PC-9 (cell line): ENCODE data around the gene MTG2. TPM values are rescaled to one million over a fixed set of nuclear protein-coding genes. Genes with fewer than 3 reads are reported as not detected.

Source experiments
- BruUV-seq: library from RNA; stranded (reverse); fragments of 400-500 nt; replicated peaks from 2 replicates; lab custom pipeline; 2021; lab: Mats Ljungman, UMichigan
- CTCF ChIA-PET: fragments of 300-600 bp; sonication (Branson Sonifier 250); formaldehyde crosslinking; loops from one replicate; lab custom pipeline; 2022; ENCODE audit warnings: antibody characterized with exemption; lab: Charles Lee
- POLR2A ChIA-PET: fragments of 300-600 bp; sonication (Branson Sonifier 250); formaldehyde crosslinking; loops from one replicate; lab custom pipeline; 2022; ENCODE audit warnings: antibody characterized with exemption; ENCODE audit not compliant: unreplicated experiment; lab: Charles Lee
- DNase-seq, 2 experiments: peaks; one replicate each; pipeline versions ENCODE4 v3.0.0 to v3.0.0-alpha.2; 2015 to 2022; ENCODE audit warnings: mixed read lengths in 1 of 2
- H2AFZ ChIP-seq: fragments of 200-600 bp; sonication (generic); 2 replicates; pipeline ENCODE4 v1.8.1; 2017; ENCODE audit warnings: antibody characterized with exemption
- H3F3A ChIP-seq: fragments of 200-600 bp; sonication (generic); 2 replicates; pipeline ENCODE4 v1.8.1; 2017; ENCODE audit warnings: antibody characterized with exemption, mild to moderate bottlenecking, low read depth; ENCODE audit not compliant: insufficient read depth
- H3K27ac ChIP-seq: fragments of 200-600 bp; sonication (generic); 2 replicates; pipeline ENCODE4 v1.6.1; 2016; ENCODE audit warnings: mixed run types
- H3K27me3 ChIP-seq: fragments of 200-600 bp; sonication (generic); 2 replicates; pipeline ENCODE4 v1.6.1; 2016; ENCODE audit warnings: low read depth, mixed run types; ENCODE audit not compliant: insufficient read depth
- H3K36me3 ChIP-seq: fragments of 200-600 bp; sonication (generic); 2 replicates; pipeline ENCODE4 v1.6.1; 2016; ENCODE audit warnings: low read depth, mixed run types
- H3K4me1 ChIP-seq: fragments of 200-600 bp; sonication (generic); replicated peaks from 2 replicates; pipeline ENCODE4 v1.6.1; 2016; ENCODE audit warnings: mixed run types; ENCODE audit not compliant: insufficient read depth
- H3K4me2 ChIP-seq: fragments of 200-600 bp; sonication (generic); 2 replicates; pipeline ENCODE4 v1.6.1; 2017; ENCODE audit warnings: mixed run types
- H3K4me3 ChIP-seq: fragments of 200-600 bp; sonication (generic); 2 replicates; pipeline ENCODE4 v1.6.1; 2016; ENCODE audit warnings: mixed run types
- H3K79me2 ChIP-seq: fragments of 200-600 bp; sonication (generic); 2 replicates; pipeline ENCODE4 v1.6.1; 2017; ENCODE audit warnings: low read depth, mixed run types
- H3K9me2 ChIP-seq: fragments of 200-600 bp; sonication (generic); 2 replicates; pipeline ENCODE4 v1.8.1; 2017; ENCODE audit warnings: mild to moderate bottlenecking; ENCODE audit not compliant: insufficient read depth
- H3K9me3 ChIP-seq: fragments of 200-600 bp; sonication (generic); 2 replicates; pipeline ENCODE4 v1.8.1; 2016; ENCODE audit warnings: low read depth; ENCODE audit not compliant: insufficient read depth
- H4K20me1 ChIP-seq: fragments of 200-600 bp; sonication (generic); 2 replicates; pipeline ENCODE4 v1.8.1; 2017; ENCODE audit not compliant: insufficient read depth
- EZH2 ChIP-seq: fragments of 200-600 bp; sonication (generic); IDR thresholded peaks from 2 replicates; pipeline ENCODE4 v1.8.0; 2017; ENCODE audit warnings: antibody characterized with exemption, low read depth
- intact Hi-C: fragments of 100-400 bp; cut with micrococcal nuclease; formaldehyde crosslinking; loops from one replicate; pipeline ENCODE4 v1.10.0; 2022; ENCODE audit not compliant: unreplicated experiment
- total RNA-seq: library from RNA; stranded (reverse); gene quantifications from 2 replicates; pipeline ENCODE4 v1.2.3, GENCODE V29; 2021
- TF ChIP-seq, protein P1 (sequence below): fragments of 200-600 bp; sonication (generic); conservative IDR thresholded peaks from 2 replicates; pipeline ENCODE4 v1.6.1; 2017; ENCODE audit warnings: mixed run types, antibody characterized with exemption, mild to moderate bottlenecking, moderate library complexity

Gene MTG2
- total RNA-seq, 1 experiment from 2014 or later = 58.1 TPM

DNA sequence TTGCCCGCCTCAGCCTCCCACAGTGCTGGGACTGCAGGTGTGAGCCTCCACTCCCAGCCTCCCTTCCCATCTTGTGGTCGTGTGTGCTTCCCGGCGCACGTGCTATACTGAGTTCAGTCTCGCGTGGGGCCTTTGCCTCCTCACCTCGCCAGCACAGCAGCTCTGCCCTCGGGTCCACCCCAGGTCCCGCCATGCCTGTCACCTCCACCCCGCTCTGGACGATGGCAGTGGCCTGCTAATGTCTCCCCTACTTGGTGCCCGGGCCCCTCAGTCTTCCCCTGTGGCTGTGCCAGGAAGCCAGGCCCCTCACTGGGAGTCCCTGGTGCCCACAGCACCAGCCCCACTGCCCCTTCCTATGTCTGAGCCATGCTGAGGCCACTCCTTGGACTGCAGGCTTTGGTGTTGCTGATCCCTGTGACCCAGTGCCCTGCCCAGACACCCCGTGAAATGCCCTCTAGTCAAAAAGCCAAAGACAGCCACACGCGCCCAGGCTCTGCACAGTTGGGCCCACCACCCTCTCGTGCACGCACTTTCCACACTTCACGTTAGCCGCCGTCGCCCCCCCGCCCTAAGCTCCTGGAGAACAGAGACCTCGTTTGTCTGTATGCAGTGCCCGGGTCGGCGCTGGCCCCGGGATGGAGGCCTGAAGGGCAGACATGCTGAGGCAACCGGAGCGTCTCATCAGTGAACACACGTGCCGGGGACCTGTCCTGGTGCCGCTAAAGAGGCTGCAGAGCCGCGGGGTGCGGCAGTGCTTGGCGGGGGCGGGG is 23.0 kb downstream of the MTG2 start:
- DNase-seq = no peak
- Histone ChIP-seq H3K27me3 (no peaks in the 10 kb centered on the region), H3K9me3 (no peaks in the 10 kb centered on the region), H3K4me3 (no peak overlapping the region), H2AFZ (no peak overlapping the region), H3K9me2 (no peaks in the 10 kb centered on the region), H4K20me1 (peaks cover 18% of the 10 kb centered on the region), H3K4me1 (no peaks in the 10 kb centered on the region), H3K4me2 (no peak overlapping the region), H3F3A (peaks cover 16% of the 10 kb centered on the region; the same call in 1 of the 2 replicates), H3K27ac (no peak overlapping the region), H3K79me2 (no peaks in the 10 kb centered on the region), H3K36me3 (no peaks in the 10 kb centered on the region)
- ChIA-PET POLR2A (no interaction called here), CTCF (no interaction called here)
- BruUV-seq = no TSS peak
- intact Hi-C loops = no loop called here
- TF ChIP-seq, protein P1, sequence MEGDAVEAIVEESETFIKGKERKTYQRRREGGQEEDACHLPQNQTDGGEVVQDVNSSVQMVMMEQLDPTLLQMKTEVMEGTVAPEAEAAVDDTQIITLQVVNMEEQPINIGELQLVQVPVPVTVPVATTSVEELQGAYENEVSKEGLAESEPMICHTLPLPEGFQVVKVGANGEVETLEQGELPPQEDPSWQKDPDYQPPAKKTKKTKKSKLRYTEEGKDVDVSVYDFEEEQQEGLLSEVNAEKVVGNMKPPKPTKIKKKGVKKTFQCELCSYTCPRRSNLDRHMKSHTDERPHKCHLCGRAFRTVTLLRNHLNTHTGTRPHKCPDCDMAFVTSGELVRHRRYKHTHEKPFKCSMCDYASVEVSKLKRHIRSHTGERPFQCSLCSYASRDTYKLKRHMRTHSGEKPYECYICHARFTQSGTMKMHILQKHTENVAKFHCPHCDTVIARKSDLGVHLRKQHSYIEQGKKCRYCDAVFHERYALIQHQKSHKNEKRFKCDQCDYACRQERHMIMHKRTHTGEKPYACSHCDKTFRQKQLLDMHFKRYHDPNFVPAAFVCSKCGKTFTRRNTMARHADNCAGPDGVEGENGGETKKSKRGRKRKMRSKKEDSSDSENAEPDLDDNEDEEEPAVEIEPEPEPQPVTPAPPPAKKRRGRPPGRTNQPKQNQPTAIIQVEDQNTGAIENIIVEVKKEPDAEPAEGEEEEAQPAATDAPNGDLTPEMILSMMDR = no peak

DNA sequence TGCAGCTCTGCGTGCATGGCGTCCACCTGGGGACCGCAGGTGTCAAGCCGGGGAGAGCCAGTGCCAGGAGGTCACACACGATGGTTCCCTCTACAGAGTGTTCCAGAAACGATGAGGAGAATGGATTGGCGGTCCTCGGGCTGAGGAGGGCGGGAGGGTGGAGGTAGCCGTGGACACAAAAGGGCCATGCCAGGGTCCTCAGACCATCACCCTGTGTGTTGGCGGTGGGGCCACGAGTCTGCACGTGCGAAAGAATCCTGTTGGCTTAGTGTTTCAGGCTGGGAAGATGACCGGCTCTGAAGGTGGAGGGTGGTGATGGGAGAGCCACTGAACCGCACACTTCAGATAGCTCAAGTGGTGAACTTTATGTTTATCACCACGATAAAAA is 23.6 kb downstream of the MTG2 start:
- no peaks in the 10 kb centered on the region for H3K9me2 ChIP-seq
- ChIA-PET POLR2A (no interaction called here), CTCF (no interaction called here)
- no TSS peak for BruUV-seq
- no peaks in the 10 kb centered on the region for H3K36me3 ChIP-seq
- H3K27ac ChIP-seq = no peak overlapping the region
- H3K27me3 ChIP-seq = no peaks in the 10 kb centered on the region
- H4K20me1 ChIP-seq = peaks cover 18% of the 10 kb centered on the region
- H2AFZ ChIP-seq = no peak overlapping the region
- no peaks in the 10 kb centered on the region for H3K9me3 ChIP-seq
- DNase-seq = no peak
- intact Hi-C loops = no loop called here
- H3F3A ChIP-seq = peaks cover 16% of the 10 kb centered on the region; the same call in 1 of the 2 replicates
- H3K4me2 ChIP-seq = no peak overlapping the region
- TF ChIP-seq, protein P1 = no peak
- TF ChIP-seq EZH2 = no peak
- H3K4me1 ChIP-seq = no peaks in the 10 kb centered on the region
- H3K4me3 ChIP-seq = no peak overlapping the region
- H3K79me2 ChIP-seq = no peaks in the 10 kb centered on the region

DNA sequence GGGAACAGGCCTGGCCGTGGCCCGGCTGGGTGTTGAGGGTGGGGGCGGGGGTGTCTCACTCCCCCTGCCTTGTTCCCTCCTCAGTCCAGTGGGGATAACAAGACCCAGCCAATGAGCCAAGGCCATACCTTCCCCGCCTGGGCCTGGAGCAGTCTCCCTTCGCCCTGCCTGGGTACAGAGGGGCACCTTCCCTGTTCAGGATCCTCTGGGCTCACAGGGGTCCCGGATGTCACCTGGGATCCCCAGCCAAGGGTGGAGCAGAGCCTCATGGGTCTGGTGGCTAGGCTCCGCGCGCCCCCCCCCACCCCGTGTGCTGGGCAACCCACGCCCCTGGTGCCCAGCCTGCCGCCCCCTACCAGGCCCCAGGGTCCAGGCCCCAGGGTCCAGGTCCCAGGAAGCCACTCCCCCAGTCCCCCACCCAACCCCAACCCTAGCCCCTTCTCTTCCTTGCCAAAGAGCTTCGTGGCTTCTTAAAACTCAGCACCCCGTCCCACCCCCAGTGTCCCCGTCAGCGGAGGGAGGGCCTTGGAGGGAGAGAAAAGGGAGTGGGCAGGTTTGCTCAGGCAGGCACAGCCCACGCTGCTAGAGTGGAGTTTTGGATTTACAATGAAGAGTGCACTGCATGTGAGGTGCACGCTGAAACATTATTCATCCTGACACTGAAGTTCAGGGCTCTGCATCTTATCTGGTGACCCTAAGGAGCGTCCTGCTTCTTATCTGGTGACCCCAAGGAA is 25.4 kb downstream of the MTG2 start:
- ChIA-PET CTCF (no interaction called here), POLR2A (no interaction called here)
- H3K9me2 ChIP-seq = no peaks in the 10 kb centered on the region
- no peak overlapping the region for H3K4me2 ChIP-seq
- peaks cover 14% of the 10 kb centered on the region for H4K20me1 ChIP-seq
- intact Hi-C loops = no loop called here
- no peaks in the 10 kb centered on the region for H3K36me3 ChIP-seq
- no peak overlapping the region for H3K27ac ChIP-seq
- H2AFZ ChIP-seq = no peak overlapping the region
- peaks cover 16% of the 10 kb centered on the region; the same call in 1 of the 2 replicates for H3F3A ChIP-seq
- H3K27me3 ChIP-seq = peaks cover 6% of the 10 kb centered on the region; the same call in 1 of the 2 replicates
- no peaks in the 10 kb centered on the region for H3K4me1 ChIP-seq
- H3K9me3 ChIP-seq = no peaks in the 10 kb centered on the region
- H3K79me2 ChIP-seq = no peaks in the 10 kb centered on the region
- H3K4me3 ChIP-seq = no peak overlapping the region
- no peak for TF ChIP-seq EZH2
- TF ChIP-seq, protein P1 = no peak
- no TSS peak for BruUV-seq
- DNase-seq = no peak
